Measurements from ENCODE around the gene CHST11. TPM values are rescaled to one million over a fixed set of nuclear protein-coding genes. Genes with fewer than 3 reads are reported as not detected.

CHST11 gene
- total RNA-seq, 1 donor from 2014 or later, result 7.7 TPM

GRCh38 chr12:104448031-104448430, 8.7 kb upstream of the CHST11 start:
- Histone ChIP-seq H3K9ac (no peak overlapping the region), H3K36me3 (no peaks in the 10 kb centered on the region), H4K20me1 (ENCODE audit: low read depth) (no peaks in the 10 kb centered on the region), H3K9me3 (ENCODE audit: low read depth) (no peaks in the 10 kb centered on the region), H3K4me2 (no peak overlapping the region), H3F3A (ENCODE audit: low read depth) (no peaks in the 10 kb centered on the region), H3K27me3 (no peaks in the 10 kb centered on the region), H3K4me1 (no peaks in the 10 kb centered on the region), H2AFZ (replicated peaks) (no peak overlapping the region), H3K27ac (no peak overlapping the region), H3K79me2 (ENCODE audit: low read depth) (no peaks in the 10 kb centered on the region), H3K4me3 (no peak overlapping the region)
- peaks cover 10% of the 10 kb centered on the region for H3K9me3 Mint-ChIP-seq
- no peak for DNase-seq (ENCODE audit: low spot score)
- peaks cover 18% of the 10 kb centered on the region for H3K27me3 Mint-ChIP-seq (ENCODE audit: insufficient read depth, low read depth)
- TF ChIP-seq CTCF (IDR thresholded peaks at IDR 0.05) (no peak), EZH2 (IDR thresholded peaks at IDR 0.05) (no peak), EZH2phosphoT487 (IDR thresholded peaks at IDR 0.05) (no peak)
- no peak overlapping the region for H3K27ac Mint-ChIP-seq
- no peaks in the 10 kb centered on the region for H3K36me3 Mint-ChIP-seq
- H3K4me3 Mint-ChIP-seq, result no peak overlapping the region
- peaks cover 18% of the 10 kb centered on the region for H3K4me1 Mint-ChIP-seq

GRCh38 chr12:104448451-104448850, 8.3 kb upstream of the CHST11 start:
- H3K4me2 ChIP-seq, result no peak overlapping the region
- H4K20me1 ChIP-seq (ENCODE audit: low read depth), result no peaks in the 10 kb centered on the region
- H3K9me3 Mint-ChIP-seq, result peaks cover 10% of the 10 kb centered on the region
- H3K4me3 ChIP-seq, result no peak overlapping the region
- no peak overlapping the region for H3K27ac ChIP-seq
- H3K4me3 Mint-ChIP-seq, result no peak overlapping the region
- no peaks in the 10 kb centered on the region for H3K27me3 ChIP-seq
- H3K9me3 ChIP-seq (ENCODE audit: low read depth), result no peaks in the 10 kb centered on the region
- H3K4me1 ChIP-seq, result no peaks in the 10 kb centered on the region
- H3K36me3 Mint-ChIP-seq, result no peaks in the 10 kb centered on the region
- H2AFZ ChIP-seq (replicated peaks), result no peak overlapping the region
- no peaks in the 10 kb centered on the region for H3K79me2 ChIP-seq (ENCODE audit: low read depth)
- H3K27me3 Mint-ChIP-seq (ENCODE audit: insufficient read depth, low read depth), result peaks cover 21% of the 10 kb centered on the region
- TF ChIP-seq EZH2 (IDR thresholded peaks at IDR 0.05) (no peak), EZH2phosphoT487 (IDR thresholded peaks at IDR 0.05) (no peak), CTCF (IDR thresholded peaks at IDR 0.05) (no peak)
- no peaks in the 10 kb centered on the region for H3F3A ChIP-seq (ENCODE audit: low read depth)
- H3K9ac ChIP-seq, result no peak overlapping the region
- no peak for DNase-seq (ENCODE audit: low spot score)
- peaks cover 15% of the 10 kb centered on the region for H3K4me1 Mint-ChIP-seq
- no peaks in the 10 kb centered on the region for H3K36me3 ChIP-seq
- no peak overlapping the region for H3K27ac Mint-ChIP-seq

GRCh38 chr12:104450700-104451099, 6.0 kb upstream of the CHST11 start:
- H3K9me3 Mint-ChIP-seq, result peaks cover 10% of the 10 kb centered on the region
- Histone ChIP-seq H3K27ac (no peak overlapping the region), H3K9me3 (ENCODE audit: low read depth) (no peaks in the 10 kb centered on the region), H3K79me2 (ENCODE audit: low read depth) (no peaks in the 10 kb centered on the region), H3K4me1 (peaks cover 6% of the 10 kb centered on the region), H2AFZ (replicated peaks) (no peak overlapping the region), H4K20me1 (ENCODE audit: low read depth) (no peaks in the 10 kb centered on the region), H3K9ac (no peak overlapping the region), H3F3A (ENCODE audit: low read depth) (no peaks in the 10 kb centered on the region), H3K36me3 (no peaks in the 10 kb centered on the region), H3K4me2 (no peak overlapping the region), H3K27me3 (peaks cover 7% of the 10 kb centered on the region), H3K4me3 (no peak overlapping the region)
- peaks cover 14% of the 10 kb centered on the region for H3K4me1 Mint-ChIP-seq
- no peak overlapping the region for H3K27ac Mint-ChIP-seq
- no peak for DNase-seq (ENCODE audit: low spot score)
- TF ChIP-seq CTCF (IDR thresholded peaks at IDR 0.05) (no peak), EZH2phosphoT487 (IDR thresholded peaks at IDR 0.05) (no peak), EZH2 (IDR thresholded peaks at IDR 0.05) (no peak)
- no peaks in the 10 kb centered on the region for H3K36me3 Mint-ChIP-seq
- peaks cover 18% of the 10 kb centered on the region for H3K27me3 Mint-ChIP-seq (ENCODE audit: insufficient read depth, low read depth)
- no peak overlapping the region for H3K4me3 Mint-ChIP-seq

All from neural progenitor cell (in vitro differentiated cells).